ENCODE measurements around the gene SCOC. TPM values are rescaled to one million over a fixed set of nuclear protein-coding genes. Genes with fewer than 3 reads are reported as not detected.
A peak's percentile ranks its signal among the peaks of the same experiment; 100 is the strongest.

The SCOC gene
- total and polyA plus RNA-seq, 10 of the 15 experiments (the other 5 are each of a cell fraction or from before 2014, with no cell fraction given), result 28.2 to 154 (median 54.0) TPM

- peak overlapping the region; percentile 90 for H2AFZ ChIP-seq (ENCODE audit: control insufficient read depth, low read depth, low read length)
- intact Hi-C loops (cut with micrococcal nuclease; ENCODE audit: unreplicated experiment), result no loop called here
- 33% methylated on average over 8 of the region's 8 CpGs for WGBS (ENCODE audit: insufficient coverage, insufficient replicate concordance, low lambda C conversion rate, missing lambda C conversion rate)
Measured at GRCh38 chr4:140374130-140374477, 658 bp downstream of the SCOC start.

GRCh38 chr4:140382732-140383131 lies 9.3 kb downstream of the SCOC start:
- BruUV-seq (replicated peaks), result no TSS peak
- Histone ChIP-seq H3K79me2 (ENCODE audit: control insufficient read depth, insufficient read depth, low read length) (no peaks in the 10 kb centered on the region; the same call in 1 of the 2 replicates), H3K4me1 (ENCODE audit: control insufficient read depth, insufficient read depth, low read length) (no peaks in the 10 kb centered on the region), H3K36me3 (ENCODE audit: control insufficient read depth in 2 of 2, insufficient read depth in 2 of 2, low read length in 1 of 2) (no peaks in the 10 kb centered on the region; a peak in 1 of 4 replicates), H2AFZ (ENCODE audit: control insufficient read depth, low read depth, low read length) (no peak overlapping the region), H3K27me3 (replicated peaks in 1 of 2; ENCODE audit: control insufficient read depth in 2 of 2, insufficient read depth in 2 of 2, low read length in 1 of 2) (no peaks in the 10 kb centered on the region), H3K27ac (ENCODE audit: control insufficient read depth, insufficient read depth) (no peak overlapping the region), H3K9me3 (replicated peaks; ENCODE audit: control insufficient read depth, insufficient read depth, low read length) (no peaks in the 10 kb centered on the region), H4K20me1 (ENCODE audit: control insufficient read depth, insufficient read depth) (no peaks in the 10 kb centered on the region), H3K4me3 (no peak overlapping the region), H3K4me2 (ENCODE audit: control insufficient read depth, insufficient read depth) (no peak overlapping the region), H3K9ac (ENCODE audit: control insufficient read depth, insufficient read depth, low read length) (no peak overlapping the region)
- FAIRE-seq, result no peak
- intact Hi-C loops (cut with micrococcal nuclease; ENCODE audit: unreplicated experiment), result no loop called here
- DNase-seq (ENCODE audit: low read depth, low spot score), result no peak
- RAD21 ChIA-PET (ENCODE audit: unreplicated experiment), result interaction anchor here (1.2 to 2.2 kb wide), 2 partner anchors 9 to 23 kb away, joined by 3 to 6 read pairs; partner anchors contain the start of gene SCOC
- SMC1A ChIA-PET (ENCODE audit: uncharacterized antibody, unreplicated experiment), result interaction anchor here (0.9 to 1.7 kb wide), 3 partner anchors 17 to 23 kb away, joined by 3 to 5 read pairs (median 3); no protein-coding TSS in a partner anchor
- in situ Hi-C loops (cut with MboI), result no loop called here
- ATAC-seq, result no peak
- POLR2A ChIA-PET, result interaction anchor here (1.5 kb wide), 1 partner anchor 10 kb away, joined by 4 read pairs; the partner anchor contains the start of gene SCOC
- TF ChIP-seq NR2C1 (IDR thresholded peaks at IDR 0.05), result no peak
- CTCF ChIA-PET, result interaction anchor here (1.3 kb wide), 1 partner anchor 23 kb away, joined by 4 read pairs; no protein-coding TSS in a partner anchor

More at GRCh38 chr4:140374130-140374477, 658 bp downstream of the SCOC start:
- Histone ChIP-seq H3K4me2 (ENCODE audit: control insufficient read depth, insufficient read depth) (peak overlapping the region; percentile 89), H3K79me2 (ENCODE audit: control insufficient read depth, insufficient read depth, low read length) (peaks cover 26% of the 10 kb centered on the region), H3K4me3 (peak overlapping the region; percentile 91), H3K4me1 (ENCODE audit: control insufficient read depth, insufficient read depth, low read length) (peaks cover 7% of the 10 kb centered on the region), H3K9me3 (replicated peaks; ENCODE audit: control insufficient read depth, insufficient read depth, low read length) (no peaks in the 10 kb centered on the region), H3K9ac (ENCODE audit: control insufficient read depth, insufficient read depth, low read length) (peak overlapping the region; percentile 91), H4K20me1 (ENCODE audit: control insufficient read depth, insufficient read depth) (no peaks in the 10 kb centered on the region), H3K27ac (ENCODE audit: control insufficient read depth, insufficient read depth) (peak overlapping the region; percentile 68), H3K36me3 (ENCODE audit: control insufficient read depth in 2 of 2, insufficient read depth in 2 of 2, low read length in 1 of 2) (no peaks in the 10 kb centered on the region), H3K27me3 (replicated peaks in 1 of 2; ENCODE audit: control insufficient read depth in 2 of 2, insufficient read depth in 2 of 2, low read length in 1 of 2) (no peaks in the 10 kb centered on the region)
- RAD21 ChIA-PET (ENCODE audit: unreplicated experiment), result interaction anchor here (1.0 to 2.4 kb wide), 5 partner anchors 9 to 235 kb away, joined by 3 to 12 read pairs (median 5); partner anchors contain the start of gene ELMOD2
- FAIRE-seq, result no peak
- POLR2A ChIA-PET, result interaction anchor here (0.8 to 2.1 kb wide), 3 partner anchors 14 to 152 kb away, joined by 3 to 11 read pairs (median 4); partner anchors contain the start of gene ELMOD2
- no peak for DNase-seq (ENCODE audit: low read depth, low spot score)
- CTCF ChIA-PET, result interaction anchor here (0.8 to 7.3 kb wide), 10 partner anchors 9 to 843 kb away, joined by 3 to 86 read pairs (median 4); partner anchors contain the start of gene ELMOD2
- BruUV-seq (replicated peaks), result no TSS peak
- in situ Hi-C loops (cut with MboI), result loop anchor here (10.0 kb wide), 1 partner anchor 151 kb away; the partner anchor contains the start of gene ELMOD2
- SMC1A ChIA-PET (ENCODE audit: uncharacterized antibody, unreplicated experiment), result interaction anchor here (1.0 to 2.6 kb wide), 6 partner anchors 10 to 236 kb away, joined by 3 to 11 read pairs (median 4); no protein-coding TSS in a partner anchor
- ATAC-seq, result no peak
- TF ChIP-seq TCF7 (IDR thresholded peaks at IDR 0.05; ENCODE audit: borderline replicate concordance) (no peak), CEBPB (IDR thresholded peaks at IDR 0.05; ENCODE audit: borderline replicate concordance in 1 of 2, low read depth in 2 of 2, low read length in 2 of 2) (peak in 1 of 2 experiments; percentile 75; a peak in 1 of 4 replicates)

Measured in GM12878 (cell line).